CD4-positive, CD25-positive, alpha-beta regulatory T cell (primary cell): Measurements from ENCODE around the gene SH2D4B. TPM values are rescaled to one million over a fixed set of nuclear protein-coding genes. Genes with fewer than 3 reads are reported as not detected.

Source experiments
- ATAC-seq, 2 donors: fragments of 150-1000 bp; cut with Tn5 transposase; one replicate each; pipeline ENCODE4 v1.10.0; 2021; ENCODE audit warnings: low read depth in 2 of 2, moderate number of reproducible peaks in 2 of 2, moderate library complexity in 1 of 2
- DNase-seq, 3 donors: peaks; one replicate each; pipeline versions ENCODE4 v3.0.0 to v3.0.0-alpha.2; 2012 to 2022; ENCODE audit warnings: mixed read lengths in 1 of 3
- H3K27ac ChIP-seq: one replicate; pipeline ENCODE4 v1.7.0; 2013; ENCODE audit warnings: mild to moderate bottlenecking, low read length; ENCODE audit not compliant: insufficient read depth, poor library complexity, severe bottlenecking
- H3K27me3 ChIP-seq: one replicate; pipeline ENCODE4 v1.7.0; 2013; ENCODE audit warnings: low read length; ENCODE audit not compliant: control insufficient read depth, insufficient read depth
- H3K36me3 ChIP-seq: one replicate; pipeline ENCODE4 v1.7.0; 2013; ENCODE audit warnings: mild to moderate bottlenecking, low read length, moderate library complexity; ENCODE audit not compliant: control insufficient read depth, insufficient read depth
- H3K4me1 ChIP-seq: 2 replicates; pipeline ENCODE4 v1.7.0; 2013; ENCODE audit warnings: mild to moderate bottlenecking, low read length; ENCODE audit not compliant: insufficient read depth, control insufficient read depth, poor library complexity, severe bottlenecking
- H3K4me3 ChIP-seq: one replicate; pipeline ENCODE4 v1.7.0; 2013; ENCODE audit warnings: low read depth, mild to moderate bottlenecking, low read length, moderate library complexity
- H3K9me3 ChIP-seq, 2 experiments: 1 replicate in 1 of 2; 2 replicates in 1 of 2; pipeline ENCODE4 v1.7.0; 2013; ENCODE audit warnings: low read length in 2 of 2, mild to moderate bottlenecking in 1 of 2, moderate library complexity in 1 of 2; ENCODE audit not compliant: control insufficient read depth in 2 of 2
- H3K27ac Mint-ChIP-seq, 3 donors: one replicate each; pipeline ENCODE4 v1.8.0; 2020 to 2022; ENCODE audit warnings: mild to moderate bottlenecking in 3 of 3, mixed read lengths in 3 of 3, moderate library complexity in 2 of 3
- H3K27me3 Mint-ChIP-seq: one replicate; pipeline ENCODE4 v1.8.0; 2022; ENCODE audit warnings: mild to moderate bottlenecking, mixed read lengths
- H3K36me3 Mint-ChIP-seq: one replicate; pipeline ENCODE4 v1.8.0; 2020; ENCODE audit warnings: mixed read lengths
- H3K4me1 Mint-ChIP-seq, 4 donors: one replicate each; pipeline ENCODE4 v1.8.0; 2020 to 2022; ENCODE audit warnings: mixed read lengths in 4 of 4, mild to moderate bottlenecking in 1 of 4
- H3K4me3 Mint-ChIP-seq, 4 donors: one replicate each; pipeline ENCODE4 v1.8.0; 2020 to 2022; ENCODE audit warnings: mild to moderate bottlenecking in 4 of 4, mixed read lengths in 4 of 4, moderate library complexity in 3 of 4
- H3K9me3 Mint-ChIP-seq, 7 donors: one replicate each; pipeline ENCODE4 v1.8.0; 2020 to 2022; ENCODE audit warnings: mixed read lengths in 7 of 7, mild to moderate bottlenecking in 3 of 7, moderate library complexity in 2 of 7
- polyA plus RNA-seq, 4 donors: library from polyadenylated mRNA; unstranded; fragments of 300-500 nt; fragmentation: Illumina TruSeq; gene quantifications; one replicate each; pipeline ENCODE4 v1.2.3, GENCODE V29; 2021
- total RNA-seq: library from RNA; stranded (reverse); gene quantifications from one replicate; pipeline ENCODE4 v1.2.3, GENCODE V29; 2022

SH2D4B gene
- total and polyA plus RNA-seq, 5 donors from 2014 or later = 0.25 TPM; not detected in 4

GRCh38 chr10:80496555-80497172 is 41.0 kb upstream of the SH2D4B start:
- Mint-ChIP-seq H3K27me3 (no peaks in the 10 kb centered on the region), H3K4me1 (peaks cover 48 to 99% (median 76%) of the 10 kb centered on the region in 4 donors), H3K9me3 (peaks cover 0 to 11% (median 2%) of the 10 kb centered on the region in 7 donors), H3K27ac (peak overlapping the region; percentile 53 to 89 (median 60)), H3K4me3 (peak overlapping the region; percentile 58 to 77 (median 68)), H3K36me3 (peaks cover 64% of the 10 kb centered on the region)
- Histone ChIP-seq H3K4me1 (peaks cover 93% of the 10 kb centered on the region), H3K9me3 (peaks cover 6% of the 10 kb centered on the region in 2 experiments), H3K4me3 (peak overlapping the region; percentile 22), H3K36me3 (peaks cover 35% of the 10 kb centered on the region), H3K27ac (peak overlapping the region; percentile 69), H3K27me3 (no peaks in the 10 kb centered on the region)
- DNase-seq = no peak
- no peak for ATAC-seq

GRCh38 chr10:80497187-80498077 is 40.3 kb upstream of the SH2D4B start:
- Histone ChIP-seq H3K4me3 (peak overlapping the region; percentile 60), H3K27ac (peak overlapping the region; percentile 69), H3K4me1 (peaks cover 96% of the 10 kb centered on the region), H3K27me3 (no peaks in the 10 kb centered on the region), H3K9me3 (peaks cover 6% of the 10 kb centered on the region in 2 experiments), H3K36me3 (peaks cover 30% of the 10 kb centered on the region)
- peak overlapping the region; percentile 66 to 85 (median 76) for H3K4me3 Mint-ChIP-seq
- peaks cover 0 to 11% (median 2%) of the 10 kb centered on the region in 7 donors for H3K9me3 Mint-ChIP-seq
- peak overlapping the region; percentile 88 to 93 (median 89) for H3K27ac Mint-ChIP-seq
- peaks cover 48 to 99% (median 77%) of the 10 kb centered on the region in 4 donors for H3K4me1 Mint-ChIP-seq
- H3K36me3 Mint-ChIP-seq = peaks cover 62% of the 10 kb centered on the region
- ATAC-seq = peak in 1 of 2 donors; percentile 25
- peak in 1 of 3 donors; percentile 75 for DNase-seq
- no peaks in the 10 kb centered on the region for H3K27me3 Mint-ChIP-seq

- ATAC-seq = peak; percentile 7
- H3K4me3 Mint-ChIP-seq = peak overlapping the region; percentile 66 to 85 (median 76)
- H3K36me3 Mint-ChIP-seq = peaks cover 59% of the 10 kb centered on the region
- peak overlapping the region; percentile 89 to 97 (median 93) for H3K27ac Mint-ChIP-seq
- H3K27me3 ChIP-seq = no peaks in the 10 kb centered on the region
- H3K4me1 Mint-ChIP-seq = peaks cover 48 to 99% (median 80%) of the 10 kb centered on the region in 4 donors
- peaks cover 97% of the 10 kb centered on the region for H3K4me1 ChIP-seq
- peaks cover 0 to 11% (median 2%) of the 10 kb centered on the region in 7 donors for H3K9me3 Mint-ChIP-seq
- peak overlapping the region; percentile 60 for H3K4me3 ChIP-seq
- H3K36me3 ChIP-seq = peaks cover 28% of the 10 kb centered on the region
- H3K27me3 Mint-ChIP-seq = no peaks in the 10 kb centered on the region
- H3K9me3 ChIP-seq = peaks cover 6% of the 10 kb centered on the region in 2 experiments
- H3K27ac ChIP-seq = peak overlapping the region; percentile 64
- no peak for DNase-seq
These were observed 39.4 kb upstream of the SH2D4B start for GRCh38 chr10:80498078-80498832.

- Mint-ChIP-seq H3K4me1 (peaks cover 43 to 99% (median 80%) of the 10 kb centered on the region in 4 donors), H3K27ac (peak overlapping the region; percentile 89 to 97 (median 94))
- peak overlapping the region; percentile 60 for H3K4me3 ChIP-seq
These were observed 38.6 kb upstream of the SH2D4B start for GRCh38 chr10:80498833-80499741.

GRCh38 chr10:80500572-80501380 is 36.9 kb upstream of the SH2D4B start:
- H3K9me3 Mint-ChIP-seq = peaks cover 0 to 11% (median 0%) of the 10 kb centered on the region in 7 donors

More at GRCh38 chr10:80498833-80499741, 38.6 kb upstream of the SH2D4B start:
- peaks cover 25% of the 10 kb centered on the region for H3K36me3 ChIP-seq
- peaks cover 6% of the 10 kb centered on the region in 2 experiments for H3K9me3 ChIP-seq
- H3K27me3 ChIP-seq = no peaks in the 10 kb centered on the region
- peak; percentile 67 to 68 for ATAC-seq
- H3K27ac ChIP-seq = peak overlapping the region; percentile 64
- peaks cover 97% of the 10 kb centered on the region for H3K4me1 ChIP-seq
- Mint-ChIP-seq H3K27me3 (no peaks in the 10 kb centered on the region), H3K4me3 (peak overlapping the region; percentile 66 to 85 (median 82)), H3K9me3 (peaks cover 0 to 11% (median 0%) of the 10 kb centered on the region in 7 donors), H3K36me3 (peaks cover 54% of the 10 kb centered on the region)
- DNase-seq = peak in 1 of 3 donors; percentile 61

GRCh38 chr10:80501381-80501912 is 36.3 kb upstream of the SH2D4B start:
- Histone ChIP-seq H3K27ac (peak overlapping the region; percentile 64), H3K4me3 (peak overlapping the region; percentile 16), H3K27me3 (no peaks in the 10 kb centered on the region), H3K36me3 (peaks cover 13% of the 10 kb centered on the region), H3K9me3 (peaks cover 3 to 4% of the 10 kb centered on the region in 2 experiments), H3K4me1 (peaks cover 94% of the 10 kb centered on the region)
- DNase-seq (no peak), ATAC-seq (no peak)
- H3K27ac Mint-ChIP-seq = peak overlapping the region in 2 of 3 donors; percentile 89 to 97
- H3K4me3 Mint-ChIP-seq = peak overlapping the region in 3 of 4 donors; percentile 15 to 85 (median 81)
- no peaks in the 10 kb centered on the region for H3K27me3 Mint-ChIP-seq
- peaks cover 0 to 6% (median 0%) of the 10 kb centered on the region in 7 donors for H3K9me3 Mint-ChIP-seq
- peaks cover 29 to 96% (median 79%) of the 10 kb centered on the region in 4 donors for H3K4me1 Mint-ChIP-seq
- peaks cover 37% of the 10 kb centered on the region for H3K36me3 Mint-ChIP-seq

More at GRCh38 chr10:80500572-80501380, 36.9 kb upstream of the SH2D4B start:
- no peaks in the 10 kb centered on the region for H3K27me3 ChIP-seq
- no peak for DNase-seq
- Mint-ChIP-seq H3K27ac (peak overlapping the region; percentile 89 to 95 (median 92)), H3K27me3 (no peaks in the 10 kb centered on the region), H3K4me3 (peak overlapping the region; percentile 78 to 85 (median 84)), H3K36me3 (peaks cover 43% of the 10 kb centered on the region), H3K4me1 (peaks cover 32 to 99% (median 81%) of the 10 kb centered on the region in 4 donors)
- peaks cover 16% of the 10 kb centered on the region for H3K36me3 ChIP-seq
- peaks cover 6% of the 10 kb centered on the region in 2 experiments for H3K9me3 ChIP-seq
- H3K4me3 ChIP-seq = no peak overlapping the region
- H3K4me1 ChIP-seq = peaks cover 98% of the 10 kb centered on the region
- H3K27ac ChIP-seq = peak overlapping the region; percentile 64
- peak; percentile 21 to 32 for ATAC-seq
